GM12865 (cell line): Measurements from ENCODE around the gene PPP1R14B.

Source experiments
- DNase-seq: peaks from one replicate; pipeline ENCODE4 v3.0.0; 2010; ENCODE audit warnings: low read depth
- H3K4me3 ChIP-seq: 2 replicates; pipeline ENCODE4 v1.5.1; 2011; ENCODE audit warnings: mild to moderate bottlenecking, low read depth, low read length, control low read depth
- CTCF ChIP-seq: IDR thresholded peaks from 2 replicates; pipeline ENCODE4 v1.5.1; 2011; ENCODE audit warnings: low read length, control low read depth, low read depth, inconsistent platforms; ENCODE audit not compliant: insufficient read depth; ENCODE audit errors: missing control alignments

PPP1R14B gene, protein sequence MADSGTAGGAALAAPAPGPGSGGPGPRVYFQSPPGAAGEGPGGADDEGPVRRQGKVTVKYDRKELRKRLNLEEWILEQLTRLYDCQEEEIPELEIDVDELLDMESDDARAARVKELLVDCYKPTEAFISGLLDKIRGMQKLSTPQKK

GRCh38 chr11:64246871-64247728 is at the start of gene PPP1R14B:
Gene PPP1R14B (minus strand): TSS chr11:64246943. CDS start chr11:64246673, 270 bp downstream.
- H3K4me3 ChIP-seq: peak within 1 kb of the TSS; percentile 98
- DNase-seq: peak; percentile 83
- no peak for TF ChIP-seq CTCF

DNA sequence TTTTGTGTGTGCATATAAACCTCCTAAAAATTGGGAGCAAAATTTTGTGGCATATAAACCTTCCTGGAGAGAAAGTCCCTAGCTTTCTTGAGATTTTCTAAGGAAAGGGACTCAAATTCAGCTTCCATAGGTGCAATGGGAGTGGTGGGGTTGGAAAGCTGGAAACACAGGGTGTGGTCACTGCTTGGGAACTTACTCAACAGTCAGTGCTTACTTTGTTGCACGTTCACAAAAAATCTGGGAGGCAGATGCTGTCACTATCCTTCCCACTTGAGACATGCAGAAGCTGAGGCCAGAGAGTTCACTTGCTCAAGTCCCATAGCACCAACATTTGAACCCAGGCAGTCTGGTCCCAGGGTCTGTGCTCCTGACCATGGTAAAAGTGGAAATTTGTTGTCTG is 49.5 kb upstream of the PPP1R14B start:
- no peak overlapping the region for H3K4me3 ChIP-seq
- no peak for TF ChIP-seq CTCF
- no peak for DNase-seq

- no peak for TF ChIP-seq CTCF
- DNase-seq: no peak
- no peak overlapping the region for H3K4me3 ChIP-seq
Observed at GRCh38 chr11:64295760-64296159, 49.0 kb upstream of the PPP1R14B start.

GRCh38 chr11:64294774-64295173 is 48.0 kb upstream of the PPP1R14B start:
- no peak for TF ChIP-seq CTCF
- no peak for DNase-seq
- H3K4me3 ChIP-seq: no peak overlapping the region

DNA sequence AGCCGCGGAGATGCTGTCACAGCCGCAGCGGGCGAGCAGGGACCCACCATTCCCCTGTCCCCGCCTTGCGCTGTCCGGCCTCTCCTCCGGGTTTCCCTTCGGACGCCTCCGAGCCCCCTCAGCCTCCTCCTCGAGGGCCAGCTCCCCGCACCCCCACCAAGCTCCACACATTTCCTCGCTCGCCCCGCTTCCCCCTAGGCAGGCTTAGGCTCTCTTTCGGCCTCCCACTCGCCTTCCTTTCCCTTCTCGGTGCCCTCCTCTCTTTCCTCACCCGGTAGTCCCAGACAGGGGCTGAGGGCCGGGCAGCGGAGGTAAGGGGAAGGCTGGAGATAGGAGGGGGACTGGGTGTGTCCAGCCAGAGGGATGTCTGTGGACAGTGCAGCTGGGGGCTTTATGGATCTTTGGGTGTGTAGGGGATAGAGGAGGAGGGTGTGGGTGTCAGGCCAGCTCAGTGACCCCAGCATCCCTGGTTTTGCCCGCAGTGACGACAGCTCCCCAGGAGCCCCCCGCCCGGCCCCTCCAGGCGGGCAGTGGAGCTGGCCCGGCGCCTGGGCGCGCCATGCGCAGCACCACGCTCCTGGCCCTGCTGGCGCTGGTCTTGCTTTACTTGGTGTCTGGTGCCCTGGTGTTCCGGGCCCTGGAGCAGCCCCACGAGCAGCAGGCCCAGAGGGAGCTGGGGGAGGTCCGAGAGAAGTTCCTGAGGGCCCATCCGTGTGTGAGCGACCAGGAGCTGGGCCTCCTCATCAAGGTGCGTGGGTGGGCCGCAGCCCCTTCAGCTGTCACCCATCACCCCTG is 45.9 kb upstream of the PPP1R14B start:
- H3K4me3 ChIP-seq: no peak overlapping the region
- no peak for TF ChIP-seq CTCF
- no peak for DNase-seq

GRCh38 chr11:64291752-64292459 is 45.2 kb upstream of the PPP1R14B start:
- TF ChIP-seq CTCF: no peak
- no peak overlapping the region for H3K4me3 ChIP-seq
- no peak for DNase-seq
